ENCODE measurements around the gene PPP1CA. TPM values are rescaled to one million over a fixed set of nuclear protein-coding genes. Genes with fewer than 3 reads are reported as not detected.
A peak's percentile ranks its signal among the peaks of the same experiment; 100 is the strongest.

PPP1CA gene
- total and polyA plus RNA-seq, 2 donors (not counting 1 experiment from before 2014, with no cell fraction given) = 104 to 135 TPM

DNA sequence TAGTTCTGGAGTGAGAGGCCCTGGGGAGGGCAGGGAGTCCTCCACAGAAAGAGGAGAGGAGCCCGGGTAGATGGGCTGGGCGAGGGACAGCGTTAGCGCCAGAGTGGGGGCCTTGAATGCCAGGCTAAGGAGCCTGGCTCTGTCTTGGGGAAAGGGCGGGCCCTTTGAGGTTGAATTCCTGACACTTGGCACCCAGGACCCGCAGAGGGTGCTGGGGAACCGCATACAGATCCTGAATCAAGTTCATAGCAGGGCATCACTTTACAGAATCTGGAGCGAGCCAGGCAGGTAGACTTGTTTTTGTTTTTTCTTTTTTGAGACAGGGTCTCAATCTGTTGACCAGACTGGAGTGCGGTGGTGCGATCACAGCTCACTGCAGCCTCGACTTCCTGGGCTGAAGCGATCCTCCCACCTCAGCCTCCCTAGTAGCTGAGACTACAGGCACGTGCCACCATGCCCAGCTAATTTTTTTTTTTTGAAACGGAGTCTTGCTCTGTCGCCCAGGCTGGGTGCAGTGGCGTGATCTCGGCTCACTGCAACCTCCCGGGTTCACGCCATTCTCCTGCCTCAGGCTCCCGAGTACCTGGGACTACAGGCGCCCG lies 19.9 kb upstream of the PPP1CA start:
- Histone ChIP-seq H3K4me2 (ENCODE audit: extremely low read depth, insufficient read depth, low read length) (no peak overlapping the region), H3K4me3 (replicated peaks in 1 of 4; ENCODE audit: control extremely low read depth in 1 of 4, insufficient read depth in 1 of 4, low read depth in 3 of 4, low read length in 4 of 4) (peak overlapping the region in 1 of 4 experiments; percentile 28), H2AFZ (ENCODE audit: low read length) (no peak overlapping the region)

DNA sequence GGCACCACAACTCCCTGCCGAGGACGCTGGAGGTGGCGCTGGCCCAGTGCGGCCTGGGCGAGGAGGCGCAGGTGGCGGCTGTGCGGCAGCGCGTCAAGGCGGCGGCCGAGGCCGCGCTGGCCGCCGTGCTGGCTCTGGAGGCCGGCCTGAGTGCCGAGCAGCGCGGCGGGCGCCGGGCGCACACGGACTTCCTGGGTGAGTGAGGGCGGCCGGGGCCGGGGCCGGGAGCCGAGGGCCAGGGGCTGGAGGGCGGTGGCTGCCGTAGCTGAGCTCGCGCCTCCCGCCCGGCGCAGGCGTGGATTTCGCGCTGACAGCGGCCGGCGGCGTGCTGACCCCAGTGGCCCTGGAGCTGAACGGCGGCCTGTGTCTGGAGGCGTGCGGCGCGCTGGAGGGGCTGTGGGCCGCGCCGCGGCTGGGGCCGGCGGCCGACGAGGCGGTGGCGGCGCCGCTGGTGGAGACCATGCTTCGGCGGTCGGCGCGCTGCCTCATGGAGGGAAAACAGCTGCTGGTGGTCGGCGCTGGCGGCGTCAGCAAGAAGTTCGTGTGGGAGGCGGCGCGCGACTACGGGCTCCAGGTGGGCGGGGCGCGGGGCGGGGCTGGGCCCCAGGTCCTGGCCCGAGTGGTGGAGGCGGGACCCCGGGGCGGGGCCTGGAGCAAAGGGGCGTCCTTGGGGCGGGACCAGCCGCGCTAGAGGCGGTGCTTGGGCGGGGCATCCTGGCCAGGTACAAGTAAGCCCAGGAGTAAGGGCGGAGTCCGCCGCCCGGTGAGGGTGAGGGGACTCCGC lies 19.2 kb upstream of the PPP1CA start:
- Histone ChIP-seq H3K4me1 (ENCODE audit: control insufficient read depth, extremely low read depth, insufficient read depth, low read length) (peaks cover 5% of the 10 kb centered on the region), H3K79me2 (ENCODE audit: control insufficient read depth, insufficient read depth, low read length) (no peaks in the 10 kb centered on the region), H2AFZ (ENCODE audit: low read length) (peak overlapping the region; percentile 59), H3K4me2 (ENCODE audit: extremely low read depth, insufficient read depth, low read length) (peak overlapping the region; percentile 85), H3K9me3 (ENCODE audit: control insufficient read depth, insufficient read depth, low read depth, low read length) (no peaks in the 10 kb centered on the region), H3K27ac (ENCODE audit: insufficient read depth, low read length) (peak overlapping the region; percentile 27), H3K27me3 (ENCODE audit: control insufficient read depth, insufficient read depth, low read length) (no peaks in the 10 kb centered on the region), H3K36me3 (ENCODE audit: control insufficient read depth, insufficient read depth, low read length) (no peaks in the 10 kb centered on the region), H3K4me3 (replicated peaks in 1 of 4; ENCODE audit: control extremely low read depth in 1 of 4, insufficient read depth in 1 of 4, low read depth in 3 of 4, low read length in 4 of 4) (peak overlapping the region in 2 of 4 experiments; percentile 47 to 55), H3K9ac (ENCODE audit: insufficient read depth, low read length) (peak overlapping the region; percentile 69), H4K20me1 (ENCODE audit: control insufficient read depth, extremely low read depth, insufficient read depth, low read length) (no peaks in the 10 kb centered on the region)
- TF ChIP-seq, protein P1, sequence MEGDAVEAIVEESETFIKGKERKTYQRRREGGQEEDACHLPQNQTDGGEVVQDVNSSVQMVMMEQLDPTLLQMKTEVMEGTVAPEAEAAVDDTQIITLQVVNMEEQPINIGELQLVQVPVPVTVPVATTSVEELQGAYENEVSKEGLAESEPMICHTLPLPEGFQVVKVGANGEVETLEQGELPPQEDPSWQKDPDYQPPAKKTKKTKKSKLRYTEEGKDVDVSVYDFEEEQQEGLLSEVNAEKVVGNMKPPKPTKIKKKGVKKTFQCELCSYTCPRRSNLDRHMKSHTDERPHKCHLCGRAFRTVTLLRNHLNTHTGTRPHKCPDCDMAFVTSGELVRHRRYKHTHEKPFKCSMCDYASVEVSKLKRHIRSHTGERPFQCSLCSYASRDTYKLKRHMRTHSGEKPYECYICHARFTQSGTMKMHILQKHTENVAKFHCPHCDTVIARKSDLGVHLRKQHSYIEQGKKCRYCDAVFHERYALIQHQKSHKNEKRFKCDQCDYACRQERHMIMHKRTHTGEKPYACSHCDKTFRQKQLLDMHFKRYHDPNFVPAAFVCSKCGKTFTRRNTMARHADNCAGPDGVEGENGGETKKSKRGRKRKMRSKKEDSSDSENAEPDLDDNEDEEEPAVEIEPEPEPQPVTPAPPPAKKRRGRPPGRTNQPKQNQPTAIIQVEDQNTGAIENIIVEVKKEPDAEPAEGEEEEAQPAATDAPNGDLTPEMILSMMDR (conservative IDR thresholded peaks at IDR 0.05 in 1 of 2, IDR thresholded peaks at IDR 0.05 in 1 of 2; ENCODE audit: low read depth in 1 of 2, low read length in 2 of 2) = no peak
- TF ChIP-seq EZH2 (IDR thresholded peaks at IDR 0.05; ENCODE audit: low read length, missing control alignments) = no peak
- peak; percentile 82 to 84 for DNase-seq (ENCODE audit: low read depth in 2 of 2)

More for the DNA sequence above, 19.9 kb upstream of the PPP1CA start:
- no peaks in the 10 kb centered on the region for H3K79me2 ChIP-seq (ENCODE audit: control insufficient read depth, insufficient read depth, low read length)
- no peaks in the 10 kb centered on the region for H4K20me1 ChIP-seq (ENCODE audit: control insufficient read depth, extremely low read depth, insufficient read depth, low read length)
- H3K4me1 ChIP-seq (ENCODE audit: control insufficient read depth, extremely low read depth, insufficient read depth, low read length) = peaks cover 5% of the 10 kb centered on the region
- no peaks in the 10 kb centered on the region for H3K9me3 ChIP-seq (ENCODE audit: control insufficient read depth, insufficient read depth, low read depth, low read length)
- DNase-seq (ENCODE audit: low read depth in 2 of 2) = no peak
- no peak overlapping the region for H3K27ac ChIP-seq (ENCODE audit: insufficient read depth, low read length)
- H3K9ac ChIP-seq (ENCODE audit: insufficient read depth, low read length) = no peak overlapping the region
- no peaks in the 10 kb centered on the region for H3K27me3 ChIP-seq (ENCODE audit: control insufficient read depth, insufficient read depth, low read length)
- TF ChIP-seq, protein P1 (conservative IDR thresholded peaks at IDR 0.05 in 1 of 2, IDR thresholded peaks at IDR 0.05 in 1 of 2; ENCODE audit: low read depth in 1 of 2, low read length in 2 of 2) = no peak
- TF ChIP-seq EZH2 (IDR thresholded peaks at IDR 0.05; ENCODE audit: low read length, missing control alignments) = no peak
- no peaks in the 10 kb centered on the region for H3K36me3 ChIP-seq (ENCODE audit: control insufficient read depth, insufficient read depth, low read length)

DNA sequence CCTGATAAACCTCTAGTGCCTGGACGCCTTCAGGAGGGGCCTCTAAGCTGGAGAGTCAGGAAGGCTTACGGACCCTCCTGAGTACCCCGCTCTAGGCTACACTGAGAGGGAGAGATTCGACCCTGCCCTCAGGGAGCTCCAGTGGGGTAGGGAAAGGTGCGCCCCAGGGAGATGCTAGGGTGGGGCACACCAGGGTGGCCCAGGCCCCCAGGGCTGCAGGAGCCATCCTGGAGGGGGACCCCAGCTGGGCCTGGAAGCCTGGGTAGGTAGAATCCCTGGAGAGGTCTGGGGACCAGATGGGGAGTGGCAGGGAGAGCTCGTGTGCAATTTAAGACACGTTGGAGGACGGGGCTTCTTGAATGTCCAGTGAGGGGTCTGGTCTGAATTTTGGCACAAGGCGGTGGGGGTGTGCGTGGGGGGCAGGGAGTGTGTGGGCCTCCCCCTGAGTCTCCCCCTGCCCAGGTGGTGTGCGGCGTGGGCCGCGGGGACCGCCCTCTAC lies 18.5 kb upstream of the PPP1CA start:
- peak overlapping the region in 3 of 4 experiments; percentile 27 to 55 (median 47) for H3K4me3 ChIP-seq (replicated peaks in 1 of 4; ENCODE audit: control extremely low read depth in 1 of 4, insufficient read depth in 1 of 4, low read depth in 3 of 4, low read length in 4 of 4)
- peak overlapping the region; percentile 69 for H3K9ac ChIP-seq (ENCODE audit: insufficient read depth, low read length)
- no peaks in the 10 kb centered on the region for H3K9me3 ChIP-seq (ENCODE audit: control insufficient read depth, insufficient read depth, low read depth, low read length)
- no peaks in the 10 kb centered on the region for H3K36me3 ChIP-seq (ENCODE audit: control insufficient read depth, insufficient read depth, low read length)
- peak overlapping the region; percentile 85 for H3K4me2 ChIP-seq (ENCODE audit: extremely low read depth, insufficient read depth, low read length)
- peaks cover 1% of the 10 kb centered on the region for H3K27me3 ChIP-seq (ENCODE audit: control insufficient read depth, insufficient read depth, low read length)
- H2AFZ ChIP-seq (ENCODE audit: low read length) = peak overlapping the region; percentile 59
- peaks cover 5% of the 10 kb centered on the region for H3K4me1 ChIP-seq (ENCODE audit: control insufficient read depth, extremely low read depth, insufficient read depth, low read length)
- TF ChIP-seq EZH2 (IDR thresholded peaks at IDR 0.05; ENCODE audit: low read length, missing control alignments) = no peak
- TF ChIP-seq, protein P1 (conservative IDR thresholded peaks at IDR 0.05 in 1 of 2, IDR thresholded peaks at IDR 0.05 in 1 of 2; ENCODE audit: low read depth in 1 of 2, low read length in 2 of 2) = no peak
- no peak for DNase-seq (ENCODE audit: low read depth in 2 of 2)
- H3K27ac ChIP-seq (ENCODE audit: insufficient read depth, low read length) = peak overlapping the region; percentile 27
- no peaks in the 10 kb centered on the region for H3K79me2 ChIP-seq (ENCODE audit: control insufficient read depth, insufficient read depth, low read length)
- H4K20me1 ChIP-seq (ENCODE audit: control insufficient read depth, extremely low read depth, insufficient read depth, low read length) = no peaks in the 10 kb centered on the region

All from fibroblast of lung (primary cell).